ENCODE results near the gene EGFLAM.

Gene EGFLAM

GRCh38 chr5:38447056-38447455 lies 188.7 kb downstream of the EGFLAM start:
- Histone ChIP-seq H3K27me3 (replicated peaks) (no peaks in the 10 kb centered on the region), H3K36me3 (replicated peaks) (no peaks in the 10 kb centered on the region), H3K4me3 (ENCODE audit: low read depth, low read length) (no peak overlapping the region), H3K27ac (no peak overlapping the region)
- TF ChIP-seq CTCF (IDR thresholded peaks at IDR 0.05; ENCODE audit: low read depth, low read length, missing control alignments), result no peak
- DNase-seq, result no peak
- in situ Hi-C loops (cut with HindIII; ENCODE audit: low pct_ligation_motif_present, low sequenced_read_pairs), result loop anchor here (10.0 kb wide), 1 partner anchor 358 kb away; no protein-coding TSS in a partner anchor

GRCh38 chr5:38447786-38448185 lies 189.4 kb downstream of the EGFLAM start:
- in situ Hi-C loops (cut with HindIII; ENCODE audit: low pct_ligation_motif_present, low sequenced_read_pairs), result loop anchor here (10.0 kb wide), 1 partner anchor 357 kb away; no protein-coding TSS in a partner anchor
- H3K27ac ChIP-seq, result no peak overlapping the region
- TF ChIP-seq CTCF (IDR thresholded peaks at IDR 0.05; ENCODE audit: low read depth, low read length, missing control alignments), result no peak
- no peaks in the 10 kb centered on the region for H3K27me3 ChIP-seq (replicated peaks)
- H3K36me3 ChIP-seq (replicated peaks), result no peaks in the 10 kb centered on the region
- no peak for DNase-seq
- H3K4me3 ChIP-seq (ENCODE audit: low read depth, low read length), result no peak overlapping the region

DNA sequence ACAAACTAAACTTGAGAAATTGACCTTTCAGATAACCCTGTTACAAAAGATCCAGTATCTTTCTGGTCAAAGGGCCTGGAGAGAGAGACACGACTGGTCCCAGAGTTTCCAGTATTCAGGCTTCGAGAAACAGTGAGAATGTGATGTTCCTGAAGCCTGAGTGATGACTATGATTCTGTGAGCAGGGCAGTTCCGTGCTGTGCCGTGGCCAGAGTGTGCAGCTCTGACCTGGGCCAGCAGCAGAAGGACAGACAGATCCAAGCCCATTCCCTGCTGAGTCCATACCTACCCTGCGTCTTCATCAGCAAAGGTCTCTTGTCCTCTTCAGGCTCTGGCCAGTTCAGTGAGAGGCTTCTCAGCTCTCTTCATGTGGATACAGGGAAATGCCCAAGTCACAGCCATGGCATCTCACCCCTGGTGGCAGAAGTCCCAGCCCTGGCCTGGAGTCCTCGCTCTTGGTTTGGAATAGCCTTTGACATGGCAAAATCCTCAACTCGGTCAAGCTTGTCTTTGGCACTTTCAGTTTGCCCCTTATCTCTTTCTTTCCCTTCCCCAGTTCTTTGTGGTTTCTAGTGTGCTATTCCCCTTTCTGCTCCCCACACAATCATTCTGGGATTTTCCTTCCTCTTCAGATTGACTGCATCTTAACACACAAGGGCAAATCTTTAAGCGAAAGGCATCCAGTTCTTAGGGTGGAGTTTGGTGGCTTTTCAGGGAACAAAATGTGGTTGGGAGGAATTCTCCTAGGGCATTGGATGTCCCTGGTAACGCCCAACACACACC lies 190.4 kb downstream of the EGFLAM start:
- no peak overlapping the region for H3K4me3 ChIP-seq (ENCODE audit: low read depth, low read length)
- DNase-seq, result no peak
- in situ Hi-C loops (cut with HindIII; ENCODE audit: low pct_ligation_motif_present, low sequenced_read_pairs), result loop anchor here (10.0 kb wide), 1 partner anchor 356 kb away; no protein-coding TSS in a partner anchor
- no peaks in the 10 kb centered on the region for H3K36me3 ChIP-seq (replicated peaks)
- no peaks in the 10 kb centered on the region for H3K27me3 ChIP-seq (replicated peaks)
- H3K27ac ChIP-seq, result no peak overlapping the region
- no peak for TF ChIP-seq CTCF (IDR thresholded peaks at IDR 0.05; ENCODE audit: low read depth, low read length, missing control alignments)

DNA sequence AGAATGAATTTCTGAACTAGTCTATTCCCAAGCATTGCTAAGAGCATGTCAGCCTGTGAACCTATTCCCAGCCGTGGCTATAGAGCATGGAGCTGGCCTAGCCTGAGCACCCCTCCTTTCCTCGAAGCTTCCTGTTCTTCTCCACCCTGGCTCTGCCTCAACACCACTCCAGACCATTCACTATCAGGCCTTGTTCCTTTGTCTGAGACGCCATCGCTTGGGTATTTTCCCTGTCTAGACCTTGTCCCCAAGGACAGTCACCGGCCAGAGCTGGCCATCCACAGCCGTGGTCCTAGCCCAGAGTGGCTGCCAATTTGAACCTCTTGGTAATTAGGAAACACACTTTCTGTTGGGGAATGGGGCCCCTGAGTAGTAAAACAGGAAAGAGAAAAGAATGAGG lies 192.3 kb downstream of the EGFLAM start:
- in situ Hi-C loops (cut with HindIII; ENCODE audit: low pct_ligation_motif_present, low sequenced_read_pairs), result no loop called here
- no peaks in the 10 kb centered on the region for H3K27me3 ChIP-seq (replicated peaks)
- H3K36me3 ChIP-seq (replicated peaks), result no peaks in the 10 kb centered on the region
- H3K4me3 ChIP-seq (ENCODE audit: low read depth, low read length), result no peak overlapping the region
- no peak for DNase-seq
- H3K27ac ChIP-seq, result no peak overlapping the region
- TF ChIP-seq CTCF (IDR thresholded peaks at IDR 0.05; ENCODE audit: low read depth, low read length, missing control alignments), result no peak

GRCh38 chr5:38451074-38451725 lies 192.8 kb downstream of the EGFLAM start:
- no peak for TF ChIP-seq CTCF (IDR thresholded peaks at IDR 0.05; ENCODE audit: low read depth, low read length, missing control alignments)
- Histone ChIP-seq H3K27ac (no peak overlapping the region), H3K27me3 (replicated peaks) (no peaks in the 10 kb centered on the region), H3K36me3 (replicated peaks) (no peaks in the 10 kb centered on the region), H3K4me3 (ENCODE audit: low read depth, low read length) (no peak overlapping the region)
- in situ Hi-C loops (cut with HindIII; ENCODE audit: low pct_ligation_motif_present, low sequenced_read_pairs), result no loop called here
- no peak for DNase-seq

Data from brain microvascular endothelial cell (primary cell).